HG03520 (cell line): ENCODE data around the gene RAB8A.
"Not testable (repeated sequence)": the region's sequence is repeated elsewhere in the genome, so short reads cannot be mapped to it uniquely, and the experiment has no call there.

ENCODE experiments used
- ATAC-seq: cut with Tn5 transposase; IDR thresholded peaks from one replicate; pipeline ENCODE4 v1.9.1; 2021; ENCODE audit warnings: mild to moderate bottlenecking, moderate library complexity; ENCODE audit not compliant: unreplicated experiment

RAB8A gene

GRCh38 chr19:16170134-16170533, 58.4 kb downstream of the RAB8A start:
- no peak for ATAC-seq

- ATAC-seq, result no peak
Measured at GRCh38 chr19:16175954-16176353, 64.3 kb downstream of the RAB8A start.

- not testable (repeated sequence) for ATAC-seq
Measured at GRCh38 chr19:16178866-16179265, 67.2 kb downstream of the RAB8A start.

- ATAC-seq, result no peak
Measured at GRCh38 chr19:16180611-16181010, 68.9 kb downstream of the RAB8A start.
